Upper lobe of left lung (tissue), 6 donors: ENCODE results near the gene PRKG1. TPM values are rescaled to one million over a fixed set of nuclear protein-coding genes. Genes with fewer than 3 reads are reported as not detected.

ENCODE experiments used
- ATAC-seq, 2 donors: fragments of 200-7000 bp; cut with Tn5 transposase; one replicate each; pipeline ENCODE4 v1.9.1; 2022; ENCODE audit warnings: mild to moderate bottlenecking in 2 of 2, moderate library complexity in 2 of 2; ENCODE audit not compliant: low FRiP score in 2 of 2
- DNase-seq, 2 donors: peaks; one replicate each; pipeline ENCODE4 v3.0.0-alpha.2; 2019 to 2020
- H3K27ac ChIP-seq, 4 donors: fragments of 200-600 bp; sonication (generic); one replicate each; pipeline ENCODE4 v1.5.1; 2016 to 2019
- H3K27me3 ChIP-seq, 4 donors: fragments of 200-600 bp; sonication (generic); one replicate each; pipeline ENCODE4 v1.5.1; 2017 to 2019
- H3K36me3 ChIP-seq, 4 donors: fragments of 200-600 bp; sonication (generic); one replicate each; pipeline ENCODE4 v1.5.1; 2016 to 2019
- H3K4me1 ChIP-seq, 4 donors: fragments of 200-600 bp; sonication (generic); one replicate each; pipeline ENCODE4 v1.5.1; 2018 to 2019
- H3K4me3 ChIP-seq, 4 donors: fragments of 200-600 bp; sonication (generic); one replicate each; pipeline ENCODE4 v1.5.1; 2017 to 2019; ENCODE audit warnings: mild to moderate bottlenecking in 2 of 4, moderate library complexity in 1 of 4
- H3K9me3 ChIP-seq, 4 donors: fragments of 200-600 bp; sonication (generic); one replicate each; pipeline ENCODE4 v1.5.1; 2018 to 2019
- EP300 ChIP-seq, 4 donors: sonication (generic); formaldehyde crosslinking; IDR thresholded peaks; one replicate each; pipeline ENCODE4 v1.5.1; 2017; ENCODE audit warnings: antibody characterized with exemption in 4 of 4, control low read depth in 2 of 4
- POLR2A ChIP-seq, 4 donors: fragments of 450-650 bp; IDR thresholded peaks; one replicate each; pipeline ENCODE4 v1.5.1; 2016 to 2017; ENCODE audit warnings: antibody characterized with exemption in 4 of 4, mild to moderate bottlenecking in 2 of 4
- POLR2AphosphoS5 ChIP-seq, 2 donors: sonication (generic); formaldehyde crosslinking; IDR thresholded peaks; one replicate each; pipeline ENCODE4 v1.5.1; 2017; ENCODE audit warnings: antibody characterized with exemption in 2 of 2
- WGBS, 2 donors: methylation state at CpG; one replicate each; pipeline ENCODE4 v1.1.5; 2017 to 2018; 5-methylcytosine and 5-hydroxymethylcytosine counted together
- total RNA-seq, 6 donors: library from RNA; depleted of rRNA in 4 of 6; stranded (reverse); fragments of >200 nt in 4 of 6; gene quantifications; one replicate each; pipeline versions ENCODE4 v1.1.0 to v1.2.1, GENCODE V29; 2016 to 2021
- TF ChIP-seq, protein P1 (sequence below), 6 experiments: fragments of 450-650 bp in 4 of 6; fragments of 200-600 bp in 2 of 6; sonication (generic) in 2 of 6; IDR thresholded peaks; one replicate each; pipeline ENCODE4 v1.5.1; 2016 to 2019; ENCODE audit warnings: antibody characterized with exemption in 6 of 6
- donor health status: DM: no; HTN: no; CAD: no; lungs with moderate emphysema.
- donor health status: DM: no; HTN: yes; CAD: no; lungs with severe emphysema.

PRKG1 gene
- total RNA-seq, 6 donors from 2014 or later: 12.9 to 43.0 (median 25.0) TPM

- 93 to 95% methylated on average over 1 of the region's 1 CpG for WGBS, 2 donors
- no peak for ATAC-seq
Observed at GRCh38 chr10:51900180-51900579, 825.9 kb downstream of the PRKG1 start.

DNA sequence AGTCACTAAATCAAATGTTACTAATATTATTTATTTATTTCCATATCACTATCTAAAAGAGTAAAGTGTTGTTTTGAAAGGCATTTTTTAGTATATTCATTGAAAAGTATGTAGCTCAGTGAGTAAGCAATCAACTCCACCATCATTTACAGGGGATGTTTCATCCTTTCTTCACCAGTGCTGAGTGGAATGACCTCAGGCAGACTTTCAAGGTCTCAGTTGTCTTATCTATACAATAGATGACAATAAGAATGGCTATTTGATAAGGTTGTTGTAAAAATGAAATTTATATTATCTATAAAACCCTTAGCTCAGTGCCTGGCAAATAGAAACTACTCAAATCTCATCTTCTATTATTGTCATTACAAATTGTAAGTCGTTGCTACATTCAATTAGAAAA lies 829.4 kb downstream of the PRKG1 start:
- H3K4me3 ChIP-seq: no peak overlapping the region
- TF ChIP-seq, protein P1, sequence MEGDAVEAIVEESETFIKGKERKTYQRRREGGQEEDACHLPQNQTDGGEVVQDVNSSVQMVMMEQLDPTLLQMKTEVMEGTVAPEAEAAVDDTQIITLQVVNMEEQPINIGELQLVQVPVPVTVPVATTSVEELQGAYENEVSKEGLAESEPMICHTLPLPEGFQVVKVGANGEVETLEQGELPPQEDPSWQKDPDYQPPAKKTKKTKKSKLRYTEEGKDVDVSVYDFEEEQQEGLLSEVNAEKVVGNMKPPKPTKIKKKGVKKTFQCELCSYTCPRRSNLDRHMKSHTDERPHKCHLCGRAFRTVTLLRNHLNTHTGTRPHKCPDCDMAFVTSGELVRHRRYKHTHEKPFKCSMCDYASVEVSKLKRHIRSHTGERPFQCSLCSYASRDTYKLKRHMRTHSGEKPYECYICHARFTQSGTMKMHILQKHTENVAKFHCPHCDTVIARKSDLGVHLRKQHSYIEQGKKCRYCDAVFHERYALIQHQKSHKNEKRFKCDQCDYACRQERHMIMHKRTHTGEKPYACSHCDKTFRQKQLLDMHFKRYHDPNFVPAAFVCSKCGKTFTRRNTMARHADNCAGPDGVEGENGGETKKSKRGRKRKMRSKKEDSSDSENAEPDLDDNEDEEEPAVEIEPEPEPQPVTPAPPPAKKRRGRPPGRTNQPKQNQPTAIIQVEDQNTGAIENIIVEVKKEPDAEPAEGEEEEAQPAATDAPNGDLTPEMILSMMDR (IDR thresholded peaks at IDR 0.05): no peak
- TF ChIP-seq POLR2A (IDR thresholded peaks at IDR 0.05): no peak
- no peak for TF ChIP-seq EP300 (IDR thresholded peaks at IDR 0.05)
- no peak for TF ChIP-seq POLR2AphosphoS5 (IDR thresholded peaks at IDR 0.05)
- no peaks in the 10 kb centered on the region for H3K27me3 ChIP-seq
- no peak for ATAC-seq
- WGBS, 2 donors: 79 to 84% methylated on average over 1 of the region's 1 CpG
- no peaks in the 10 kb centered on the region for H3K9me3 ChIP-seq
- no peak for DNase-seq
- no peak overlapping the region for H3K27ac ChIP-seq
- no peaks in the 10 kb centered on the region for H3K4me1 ChIP-seq
- no peaks in the 10 kb centered on the region for H3K36me3 ChIP-seq

More at GRCh38 chr10:51900180-51900579, 825.9 kb downstream of the PRKG1 start:
- TF ChIP-seq POLR2AphosphoS5 (IDR thresholded peaks at IDR 0.05) (no peak), POLR2A (IDR thresholded peaks at IDR 0.05) (no peak), EP300 (IDR thresholded peaks at IDR 0.05) (no peak)
- TF ChIP-seq, protein P1 (IDR thresholded peaks at IDR 0.05): no peak
- peaks cover 0 to 3% (median 0%) of the 10 kb centered on the region in 4 donors for H3K4me1 ChIP-seq
- DNase-seq: no peak
- no peaks in the 10 kb centered on the region for H3K36me3 ChIP-seq
- H3K4me3 ChIP-seq: no peak overlapping the region
- H3K27ac ChIP-seq: no peak overlapping the region
- no peaks in the 10 kb centered on the region for H3K9me3 ChIP-seq
- no peaks in the 10 kb centered on the region for H3K27me3 ChIP-seq

DNA sequence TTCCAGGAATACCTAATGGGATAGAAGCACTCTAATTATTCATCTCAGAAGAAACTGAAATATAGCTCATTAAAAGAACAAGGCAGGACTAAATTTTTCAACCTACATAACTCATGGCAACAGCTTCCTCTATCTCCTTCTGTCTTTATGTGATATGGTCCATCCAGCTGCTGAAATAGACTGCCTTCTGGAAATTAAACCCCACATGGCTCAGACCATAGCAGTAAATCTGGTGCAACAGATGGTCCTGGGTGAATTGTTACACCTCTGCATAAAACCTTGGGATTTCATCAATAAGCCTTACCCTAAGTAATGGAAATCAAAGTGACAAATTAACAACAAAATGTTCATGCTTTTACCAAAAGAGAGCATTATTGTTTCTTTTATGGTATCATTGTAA lies 830.7 kb downstream of the PRKG1 start:
- Histone ChIP-seq H3K9me3 (no peaks in the 10 kb centered on the region), H3K27me3 (no peaks in the 10 kb centered on the region), H3K4me3 (no peak overlapping the region), H3K4me1 (no peaks in the 10 kb centered on the region), H3K36me3 (no peaks in the 10 kb centered on the region), H3K27ac (no peak overlapping the region)
- no peak for TF ChIP-seq POLR2A (IDR thresholded peaks at IDR 0.05)
- TF ChIP-seq POLR2AphosphoS5 (IDR thresholded peaks at IDR 0.05): no peak
- TF ChIP-seq EP300 (IDR thresholded peaks at IDR 0.05): no peak
- TF ChIP-seq, protein P1 (IDR thresholded peaks at IDR 0.05): no peak
- ATAC-seq (no peak), DNase-seq (no peak)

GRCh38 chr10:51907361-51907760 lies 833.1 kb downstream of the PRKG1 start:
- no peak overlapping the region for H3K27ac ChIP-seq
- H3K4me3 ChIP-seq: no peak overlapping the region
- no peaks in the 10 kb centered on the region for H3K27me3 ChIP-seq
- no peak for TF ChIP-seq EP300 (IDR thresholded peaks at IDR 0.05)
- no peak for TF ChIP-seq POLR2AphosphoS5 (IDR thresholded peaks at IDR 0.05)
- TF ChIP-seq POLR2A (IDR thresholded peaks at IDR 0.05): no peak
- TF ChIP-seq, protein P1 (IDR thresholded peaks at IDR 0.05): no peak
- H3K36me3 ChIP-seq: no peaks in the 10 kb centered on the region
- ATAC-seq (no peak), DNase-seq (no peak)
- peaks cover 0 to 3% (median 1%) of the 10 kb centered on the region in 4 donors for H3K4me1 ChIP-seq
- no peaks in the 10 kb centered on the region for H3K9me3 ChIP-seq
- WGBS, 2 donors: 39 to 56% methylated on average over 2 of the region's 2 CpGs

DNA sequence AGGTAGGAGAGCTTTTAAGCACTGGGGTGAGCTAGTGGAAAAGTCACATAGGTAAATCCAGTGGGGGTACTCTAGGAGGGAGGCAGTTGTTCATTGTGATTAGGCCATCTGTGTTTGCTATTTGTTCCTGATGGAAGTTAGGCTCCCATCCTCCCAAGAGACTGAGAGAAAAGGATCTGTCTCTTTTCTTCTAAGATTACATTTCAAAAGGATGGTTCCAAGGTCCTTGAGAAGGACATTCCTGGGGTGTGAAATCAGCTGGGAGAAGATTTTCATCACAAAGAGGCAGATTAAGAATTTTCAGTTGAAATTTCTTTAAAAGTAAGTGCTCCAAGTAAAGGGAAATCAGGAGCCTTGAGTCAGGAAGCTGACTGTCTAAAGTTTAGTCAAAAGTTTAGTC lies 835.9 kb downstream of the PRKG1 start:
- no peak overlapping the region for H3K27ac ChIP-seq
- H3K36me3 ChIP-seq: no peaks in the 10 kb centered on the region
- DNase-seq (no peak), ATAC-seq (no peak)
- no peak for TF ChIP-seq POLR2A (IDR thresholded peaks at IDR 0.05)
- TF ChIP-seq, protein P1 (IDR thresholded peaks at IDR 0.05): no peak
- TF ChIP-seq POLR2AphosphoS5 (IDR thresholded peaks at IDR 0.05): no peak
- H3K4me3 ChIP-seq: no peak overlapping the region
- peaks cover 0 to 3% (median 1%) of the 10 kb centered on the region in 4 donors for H3K4me1 ChIP-seq
- H3K9me3 ChIP-seq: no peaks in the 10 kb centered on the region
- no peaks in the 10 kb centered on the region for H3K27me3 ChIP-seq
